GM12878 (cell line): ENCODE measurements around the gene PRKCD. TPM values are rescaled to one million over a fixed set of nuclear protein-coding genes. Genes with fewer than 3 reads are reported as not detected.

ENCODE experiments used
- ATF2 ChIP-seq: IDR thresholded peaks from 2 replicates; pipeline ENCODE4 v1.6.1; 2012; ENCODE audit warnings: low read length, inconsistent platforms
- POLR2A ChIP-seq: IDR thresholded peaks from 2 replicates; pipeline ENCODE4 v1.6.1; 2011; ENCODE audit warnings: low read depth, mild to moderate bottlenecking, low read length
- SPI1 ChIP-seq: IDR thresholded peaks from 2 replicates; pipeline ENCODE4 v1.6.1; 2011; ENCODE audit warnings: low read depth, mild to moderate bottlenecking, low read length, moderate library complexity, borderline replicate concordance; ENCODE audit not compliant: insufficient read depth
- TCF12 ChIP-seq: IDR thresholded peaks from 2 replicates; pipeline ENCODE4 v1.6.1; 2011; ENCODE audit warnings: low read depth, mild to moderate bottlenecking, low read length
- polyA plus RNA-seq, 11 experiments: library from polyadenylated mRNA; depleted of rRNA in 4 of 11; unstranded in 6 of 11; stranded (reverse) in 5 of 11; fragments of >200 nt; fragmentation: Nextera tagmentation in 4 of 11; fragmentation: Illumina TruSeq in 1 of 11; extraction: Ambion mirVana in 4 of 11; extraction: Trizol in 1 of 11; gene quantifications; 1 replicate in 1 of 11; 2 replicates in 10 of 11; pipeline versions ENCODE4 v1.2.1 to v1.2.3, GENCODE V29; 2011 to 2016; ENCODE audit warnings: inconsistent platforms in 2 of 11, missing spikeins in 2 of 11, low read depth in 1 of 11
- total RNA-seq, 4 experiments: library from RNA; depleted of rRNA in 3 of 4; stranded (reverse); fragments of >200 nt in 3 of 4; fragmentation: Illumina TruSeq in 1 of 4; extraction: Trizol in 1 of 4; gene quantifications; 2 replicates each; pipeline versions ENCODE4 v1.2.1 to v1.2.3, GENCODE V29; 2013 to 2021
- TF ChIP-seq, protein P1 (sequence below): fragments of 450-650 bp; formaldehyde crosslinking; IDR thresholded peaks from 2 replicates; pipeline ENCODE4 v1.4.0; 2020; ENCODE audit warnings: mild to moderate bottlenecking, moderate library complexity
- TF ChIP-seq, protein P2 (sequence below): fragments of 450-650 bp; IDR thresholded peaks from 2 replicates; pipeline ENCODE4 v1.6.1; 2017; ENCODE audit warnings: mild to moderate bottlenecking, moderate library complexity

Gene PRKCD
- total and polyA plus RNA-seq, 10 of the 15 experiments (the other 5 are each of a cell fraction or from before 2014, with no cell fraction given): 10.0 to 114 (median 42.4) TPM

- TF ChIP-seq, protein P1, sequence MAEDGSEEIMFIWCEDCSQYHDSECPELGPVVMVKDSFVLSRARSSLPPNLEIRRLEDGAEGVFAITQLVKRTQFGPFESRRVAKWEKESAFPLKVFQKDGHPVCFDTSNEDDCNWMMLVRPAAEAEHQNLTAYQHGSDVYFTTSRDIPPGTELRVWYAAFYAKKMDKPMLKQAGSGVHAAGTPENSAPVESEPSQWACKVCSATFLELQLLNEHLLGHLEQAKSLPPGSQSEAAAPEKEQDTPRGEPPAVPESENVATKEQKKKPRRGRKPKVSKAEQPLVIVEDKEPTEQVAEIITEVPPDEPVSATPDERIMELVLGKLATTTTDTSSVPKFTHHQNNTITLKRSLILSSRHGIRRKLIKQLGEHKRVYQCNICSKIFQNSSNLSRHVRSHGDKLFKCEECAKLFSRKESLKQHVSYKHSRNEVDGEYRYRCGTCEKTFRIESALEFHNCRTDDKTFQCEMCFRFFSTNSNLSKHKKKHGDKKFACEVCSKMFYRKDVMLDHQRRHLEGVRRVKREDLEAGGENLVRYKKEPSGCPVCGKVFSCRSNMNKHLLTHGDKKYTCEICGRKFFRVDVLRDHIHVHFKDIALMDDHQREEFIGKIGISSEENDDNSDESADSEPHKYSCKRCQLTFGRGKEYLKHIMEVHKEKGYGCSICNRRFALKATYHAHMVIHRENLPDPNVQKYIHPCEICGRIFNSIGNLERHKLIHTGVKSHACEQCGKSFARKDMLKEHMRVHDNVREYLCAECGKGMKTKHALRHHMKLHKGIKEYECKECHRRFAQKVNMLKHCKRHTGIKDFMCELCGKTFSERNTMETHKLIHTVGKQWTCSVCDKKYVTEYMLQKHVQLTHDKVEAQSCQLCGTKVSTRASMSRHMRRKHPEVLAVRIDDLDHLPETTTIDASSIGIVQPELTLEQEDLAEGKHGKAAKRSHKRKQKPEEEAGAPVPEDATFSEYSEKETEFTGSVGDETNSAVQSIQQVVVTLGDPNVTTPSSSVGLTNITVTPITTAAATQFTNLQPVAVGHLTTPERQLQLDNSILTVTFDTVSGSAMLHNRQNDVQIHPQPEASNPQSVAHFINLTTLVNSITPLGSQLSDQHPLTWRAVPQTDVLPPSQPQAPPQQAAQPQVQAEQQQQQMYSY: no peak
- TF ChIP-seq SPI1: peak; percentile 11; the same call in 1 of the 2 replicates
- 0 out of 2 replicates have a peak, but pooled peaks have one; percentile 41 for TF ChIP-seq POLR2A
- TF ChIP-seq, protein P2, sequence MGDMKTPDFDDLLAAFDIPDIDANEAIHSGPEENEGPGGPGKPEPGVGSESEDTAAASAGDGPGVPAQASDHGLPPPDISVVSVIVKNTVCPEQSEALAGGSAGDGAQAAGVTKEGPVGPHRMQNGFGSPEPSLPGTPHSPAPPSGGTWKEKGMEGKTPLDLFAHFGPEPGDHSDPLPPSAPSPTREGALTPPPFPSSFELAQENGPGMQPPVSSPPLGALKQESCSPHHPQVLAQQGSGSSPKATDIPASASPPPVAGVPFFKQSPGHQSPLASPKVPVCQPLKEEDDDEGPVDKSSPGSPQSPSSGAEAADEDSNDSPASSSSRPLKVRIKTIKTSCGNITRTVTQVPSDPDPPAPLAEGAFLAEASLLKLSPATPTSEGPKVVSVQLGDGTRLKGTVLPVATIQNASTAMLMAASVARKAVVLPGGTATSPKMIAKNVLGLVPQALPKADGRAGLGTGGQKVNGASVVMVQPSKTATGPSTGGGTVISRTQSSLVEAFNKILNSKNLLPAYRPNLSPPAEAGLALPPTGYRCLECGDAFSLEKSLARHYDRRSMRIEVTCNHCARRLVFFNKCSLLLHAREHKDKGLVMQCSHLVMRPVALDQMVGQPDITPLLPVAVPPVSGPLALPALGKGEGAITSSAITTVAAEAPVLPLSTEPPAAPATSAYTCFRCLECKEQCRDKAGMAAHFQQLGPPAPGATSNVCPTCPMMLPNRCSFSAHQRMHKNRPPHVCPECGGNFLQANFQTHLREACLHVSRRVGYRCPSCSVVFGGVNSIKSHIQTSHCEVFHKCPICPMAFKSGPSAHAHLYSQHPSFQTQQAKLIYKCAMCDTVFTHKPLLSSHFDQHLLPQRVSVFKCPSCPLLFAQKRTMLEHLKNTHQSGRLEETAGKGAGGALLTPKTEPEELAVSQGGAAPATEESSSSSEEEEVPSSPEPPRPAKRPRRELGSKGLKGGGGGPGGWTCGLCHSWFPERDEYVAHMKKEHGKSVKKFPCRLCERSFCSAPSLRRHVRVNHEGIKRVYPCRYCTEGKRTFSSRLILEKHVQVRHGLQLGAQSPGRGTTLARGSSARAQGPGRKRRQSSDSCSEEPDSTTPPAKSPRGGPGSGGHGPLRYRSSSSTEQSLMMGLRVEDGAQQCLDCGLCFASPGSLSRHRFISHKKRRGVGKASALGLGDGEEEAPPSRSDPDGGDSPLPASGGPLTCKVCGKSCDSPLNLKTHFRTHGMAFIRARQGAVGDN: 0 out of 2 replicates have a peak, but pooled peaks have one; percentile 38
- peak; percentile 37; the same call in 1 of the 2 replicates for TF ChIP-seq TCF12
- TF ChIP-seq ATF2: no peak
These were observed 29.6 kb downstream of the PRKCD start (continued) for GRCh38 chr3:53190659-53191058.
